Erythroblast (primary cell): ENCODE results near the gene SMPDL3A.

Experiments used
- GATA1 ChIP-seq: IDR thresholded peaks from 2 replicates; pipeline ENCODE4 v1.6.1; 2011; ENCODE audit warnings: low read depth, mild to moderate bottlenecking, control low read depth, low read length, moderate library complexity
- POLR2A ChIP-seq: IDR thresholded peaks from 2 replicates; pipeline ENCODE4 v1.6.1; 2011; ENCODE audit warnings: mild to moderate bottlenecking, low read length

DNA sequence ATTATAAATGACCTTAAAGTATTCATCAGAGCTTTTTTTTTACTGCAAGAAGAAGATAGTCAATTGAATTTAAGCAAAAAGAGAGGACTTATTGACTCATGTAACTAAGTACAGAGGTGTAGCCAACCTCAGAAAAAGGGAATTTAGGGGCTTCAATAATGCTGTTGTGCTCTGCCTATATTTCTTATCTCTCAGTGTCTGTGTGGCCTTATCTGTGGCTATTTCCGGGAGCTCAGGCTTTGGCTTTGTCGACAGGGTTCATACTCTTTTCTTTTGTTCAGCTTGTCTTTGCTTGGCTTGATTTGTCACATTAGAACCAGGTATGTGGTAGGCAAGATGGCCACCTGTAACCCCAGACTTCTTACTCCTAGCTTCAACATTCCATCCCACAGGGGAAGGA lies 48.1 kb upstream of the SMPDL3A start:
- TF ChIP-seq POLR2A, result no peak
- no peak for TF ChIP-seq GATA1
